Activated CD4-positive, alpha-beta T cell treated with anti-CD3 and anti-CD28 coated beads, Interleukin-2, amount 50 U/mL, for 16 hours (primary cell): Measurements from ENCODE around the gene FUNDC1.
A peak's percentile ranks its signal among the peaks of the same experiment; 100 is the strongest.
"Not testable (repeated sequence)": the region's sequence is repeated elsewhere in the genome, so short reads cannot be mapped to it uniquely, and the experiment has no call there.

Experiments
- DNase-seq: peaks from one replicate; pipeline ENCODE4 v3.0.0-alpha.2; 2020

Gene FUNDC1, protein sequence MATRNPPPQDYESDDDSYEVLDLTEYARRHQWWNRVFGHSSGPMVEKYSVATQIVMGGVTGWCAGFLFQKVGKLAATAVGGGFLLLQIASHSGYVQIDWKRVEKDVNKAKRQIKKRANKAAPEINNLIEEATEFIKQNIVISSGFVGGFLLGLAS

GRCh38 chrX:44542567-44543325 lies at the start of gene FUNDC1:
Gene FUNDC1, minus strand, starts transcription at chrX:44542859. Its CDS starts 27 bp downstream, at chrX:44542832.
- DNase-seq, result peak; percentile 95

GRCh38 chrX:44585866-44586265 lies 43.2 kb upstream of the FUNDC1 start:
- DNase-seq, result no peak

GRCh38 chrX:44580466-44580865 lies 37.8 kb upstream of the FUNDC1 start:
- DNase-seq, result no peak

- DNase-seq, result no peak
Measured at GRCh38 chrX:44572340-44572938, 29.8 kb upstream of the FUNDC1 start.

GRCh38 chrX:44570522-44570921 lies 27.9 kb upstream of the FUNDC1 start:
- no peak for DNase-seq

DNA sequence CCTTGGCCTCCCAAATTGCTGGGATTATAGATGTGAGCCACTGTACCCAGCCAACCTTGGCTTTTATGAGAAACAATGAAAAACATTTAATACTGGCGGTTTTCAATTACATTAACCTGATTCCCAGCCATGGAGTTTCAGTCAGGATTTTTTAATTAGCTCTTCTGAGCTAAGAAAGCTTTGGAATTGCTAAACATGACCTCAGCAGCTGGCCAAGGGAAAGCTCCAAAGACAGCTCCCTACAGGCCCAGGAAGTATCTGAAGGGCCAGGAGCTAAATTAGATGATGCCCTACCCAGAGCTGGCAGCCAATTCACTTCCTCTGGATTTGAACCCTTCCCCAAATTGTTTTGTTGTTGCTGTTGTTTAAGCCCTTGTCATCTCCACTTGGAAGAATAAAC lies 26.5 kb upstream of the FUNDC1 start:
- DNase-seq, result no peak

- DNase-seq, result no peak
Measured at GRCh38 chrX:44568196-44568595, 25.5 kb upstream of the FUNDC1 start.

GRCh38 chrX:44561896-44562295 lies 19.2 kb upstream of the FUNDC1 start:
- DNase-seq, result not testable (repeated sequence)

GRCh38 chrX:44550563-44550962 lies 7.9 kb upstream of the FUNDC1 start:
- no peak for DNase-seq

- DNase-seq, result not testable (repeated sequence)
Measured at GRCh38 chrX:44545454-44545853, 2.8 kb upstream of the FUNDC1 start.

GRCh38 chrX:44544036-44544435 lies 1.4 kb upstream of the FUNDC1 start:
- no peak for DNase-seq

DNA sequence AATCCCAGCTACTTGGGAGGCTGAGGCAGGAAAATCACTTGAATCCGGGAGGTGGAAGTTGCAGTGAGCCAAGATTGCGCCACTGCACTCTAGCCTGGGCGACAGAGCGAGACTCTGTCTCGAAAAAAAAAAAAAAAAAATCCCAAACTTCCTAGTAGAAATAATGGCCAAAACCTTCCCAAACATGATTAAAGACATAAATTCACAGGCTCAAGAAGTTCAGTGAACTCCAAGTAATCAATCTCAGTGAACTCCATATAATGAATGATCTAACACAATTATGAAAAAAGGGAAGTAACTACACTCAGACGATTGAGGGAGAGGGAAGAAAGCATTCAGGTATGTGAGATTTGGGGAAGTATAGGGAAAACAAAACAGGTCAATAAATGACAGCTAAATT lies 6.5 kb downstream of the FUNDC1 start:
- DNase-seq, result no peak

DNA sequence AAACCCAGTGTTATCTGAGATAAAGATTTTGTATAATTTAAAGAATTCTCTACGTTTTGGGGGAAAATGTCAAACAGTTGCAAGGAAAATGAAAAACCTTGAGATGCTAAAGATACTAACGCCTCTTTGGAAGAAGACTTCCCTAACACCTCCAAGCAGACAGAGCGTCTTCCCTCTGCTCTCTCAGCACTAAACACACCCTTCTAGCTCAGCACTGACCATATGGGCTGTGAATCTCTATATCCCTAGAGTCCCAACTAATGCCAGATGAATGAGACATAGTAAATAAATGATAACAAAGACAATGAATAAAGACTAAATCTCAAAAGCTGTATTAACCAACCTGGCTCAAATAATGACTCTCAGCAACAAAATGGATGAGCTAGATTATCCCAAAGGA lies 13.3 kb downstream of the FUNDC1 start:
- DNase-seq, result no peak

DNA sequence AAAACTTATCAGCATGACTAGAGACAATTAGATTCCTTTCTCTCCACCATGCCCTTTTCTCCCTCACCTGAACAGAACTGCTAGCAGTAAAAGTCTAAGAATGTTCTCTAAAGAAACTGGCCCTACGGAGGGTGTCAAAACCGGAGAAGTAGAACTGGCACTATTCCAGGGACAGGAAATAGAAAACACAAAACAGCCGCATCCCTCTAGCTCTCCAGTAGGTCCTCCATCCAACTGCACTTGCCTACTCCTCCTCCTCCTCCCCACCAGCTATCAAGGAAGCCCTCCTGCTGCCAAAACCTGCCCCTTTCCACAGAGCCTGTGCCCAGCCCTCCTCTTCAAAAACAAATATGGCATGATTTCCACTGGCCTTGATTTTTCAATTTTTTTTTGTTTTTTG lies 28.4 kb downstream of the FUNDC1 start:
- DNase-seq, result no peak

- DNase-seq, result peak; percentile 39
Measured at GRCh38 chrX:44507292-44507691, 35.4 kb downstream of the FUNDC1 start.

DNA sequence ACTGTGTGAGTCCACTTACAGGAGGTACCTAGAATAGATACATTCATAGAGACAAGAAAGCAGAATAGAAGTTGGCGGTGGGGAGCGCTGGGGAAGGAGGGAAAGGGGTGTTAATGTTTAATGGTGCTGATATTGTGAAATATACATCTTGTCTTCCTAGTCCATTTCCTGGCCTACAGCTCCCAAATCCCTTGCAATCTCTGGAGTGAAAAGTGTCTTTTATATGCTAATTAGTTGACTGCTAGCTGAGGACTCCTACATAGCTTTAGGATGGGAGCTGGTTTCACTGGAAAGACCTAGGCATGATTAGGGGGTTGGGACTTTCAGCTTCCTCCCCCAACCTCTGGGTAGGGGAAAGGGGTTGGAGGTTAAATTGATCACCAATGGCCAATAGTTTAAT lies 36.0 kb downstream of the FUNDC1 start:
- no peak for DNase-seq

DNA sequence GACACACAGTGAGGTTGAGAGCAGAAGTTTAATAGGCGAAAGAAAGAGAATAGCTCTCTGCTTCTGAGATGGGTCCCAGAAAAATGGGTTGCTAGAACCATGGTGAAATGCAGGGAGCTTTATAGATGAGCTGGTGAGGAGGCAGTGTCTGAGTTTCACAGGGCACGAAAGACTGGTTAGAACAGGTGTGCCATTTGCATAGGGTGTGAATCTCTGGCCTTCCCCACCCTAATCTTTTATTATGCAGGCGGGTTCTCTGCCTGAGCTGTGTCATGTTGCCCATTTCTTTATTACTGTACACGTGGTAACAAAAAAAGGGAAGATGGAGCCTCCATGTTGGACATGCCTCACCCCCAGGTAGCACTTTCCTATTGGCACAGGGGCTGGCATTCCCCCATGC lies 39.1 kb downstream of the FUNDC1 start:
- no peak for DNase-seq

DNA sequence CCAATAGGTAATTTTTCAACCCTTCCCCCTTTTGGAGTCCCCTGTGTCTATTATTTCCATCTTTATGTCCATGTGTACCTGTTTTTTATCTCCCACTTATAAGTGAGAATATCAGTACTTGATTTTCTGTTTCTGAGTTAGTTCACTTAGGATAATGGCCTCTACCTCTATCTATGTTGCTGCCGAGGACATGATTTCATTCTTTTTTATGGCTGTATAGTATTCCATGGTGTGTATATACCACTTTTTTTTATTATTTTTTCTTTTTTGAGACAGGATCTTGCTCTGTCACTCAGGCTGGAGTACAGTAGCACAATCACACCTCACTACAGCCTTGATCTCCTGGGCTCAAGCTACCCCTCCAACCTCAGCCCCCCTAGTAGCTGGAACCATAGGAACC lies 47.6 kb downstream of the FUNDC1 start:
- DNase-seq, result no peak

DNA sequence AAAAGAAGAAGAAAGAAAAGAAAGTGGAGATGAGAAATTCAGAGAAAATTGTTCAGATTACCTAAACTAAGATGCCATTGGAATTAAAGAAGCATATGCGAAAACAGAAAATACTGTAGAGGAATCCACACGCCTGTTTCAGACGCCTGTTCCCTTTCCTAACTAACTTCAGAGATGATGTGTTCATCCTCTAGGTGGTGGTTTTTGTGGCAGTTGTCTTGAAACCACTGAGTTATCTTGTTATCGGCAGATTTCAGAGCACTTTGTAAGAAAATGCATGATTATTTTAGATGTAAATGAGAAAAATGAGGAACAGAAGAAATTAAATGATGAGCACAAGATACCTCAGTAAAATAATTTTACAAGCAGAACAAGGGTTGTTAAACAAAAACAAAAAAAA lies 48.3 kb downstream of the FUNDC1 start:
- DNase-seq, result peak; percentile 20

DNA sequence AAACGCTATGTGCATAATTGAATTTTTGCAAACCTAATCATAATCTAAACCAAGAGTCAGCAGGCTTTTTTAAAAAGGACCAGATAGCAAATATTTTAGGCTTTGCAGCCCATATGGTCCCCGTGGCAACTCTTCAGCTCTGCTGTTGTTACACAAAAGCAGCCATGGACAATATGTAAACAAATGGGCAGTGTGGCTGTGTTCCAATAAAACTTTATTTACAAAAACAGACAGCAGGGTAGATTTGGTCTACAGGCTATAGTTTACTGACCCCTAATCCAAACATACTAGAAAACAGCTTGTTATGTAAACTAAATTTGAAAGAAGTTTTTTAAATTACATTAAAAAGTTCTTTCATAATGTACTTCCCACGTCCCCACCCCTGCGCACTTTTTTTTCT lies 53.1 kb downstream of the FUNDC1 start:
- DNase-seq, result no peak

GRCh38 chrX:44484607-44485146 lies 58.0 kb downstream of the FUNDC1 start:
- no peak for DNase-seq

DNA sequence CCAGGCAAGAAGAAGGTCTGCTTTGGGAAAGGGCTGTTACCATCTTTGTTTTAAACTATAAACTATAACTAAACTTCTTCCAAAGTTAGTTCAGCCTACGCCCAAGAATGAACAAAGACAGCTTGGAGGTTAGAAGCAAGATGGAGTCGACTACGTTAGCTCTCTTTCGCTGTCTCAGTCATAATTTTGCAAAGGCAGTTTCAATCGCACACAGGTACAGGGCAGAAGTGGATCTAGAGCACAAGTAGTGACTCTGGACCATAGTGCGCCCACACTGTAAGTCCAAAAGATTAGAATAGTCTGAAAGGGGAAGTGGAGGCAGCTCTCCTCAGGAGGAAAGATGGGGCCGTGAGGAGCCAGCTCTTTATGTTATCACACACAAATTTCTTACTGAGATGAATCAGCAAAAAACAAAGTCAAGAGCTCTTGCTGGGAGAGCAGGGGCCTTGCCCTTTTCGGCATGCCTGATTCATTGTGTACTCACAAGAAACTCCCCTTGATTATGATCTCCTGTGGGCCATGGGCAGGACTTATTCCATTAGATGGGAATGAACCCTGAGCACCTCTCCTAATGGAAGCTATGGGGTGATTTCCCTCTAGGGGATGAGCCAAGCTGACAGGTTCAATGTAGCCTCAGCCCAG lies 58.6 kb downstream of the FUNDC1 start:
- no peak for DNase-seq

DNA sequence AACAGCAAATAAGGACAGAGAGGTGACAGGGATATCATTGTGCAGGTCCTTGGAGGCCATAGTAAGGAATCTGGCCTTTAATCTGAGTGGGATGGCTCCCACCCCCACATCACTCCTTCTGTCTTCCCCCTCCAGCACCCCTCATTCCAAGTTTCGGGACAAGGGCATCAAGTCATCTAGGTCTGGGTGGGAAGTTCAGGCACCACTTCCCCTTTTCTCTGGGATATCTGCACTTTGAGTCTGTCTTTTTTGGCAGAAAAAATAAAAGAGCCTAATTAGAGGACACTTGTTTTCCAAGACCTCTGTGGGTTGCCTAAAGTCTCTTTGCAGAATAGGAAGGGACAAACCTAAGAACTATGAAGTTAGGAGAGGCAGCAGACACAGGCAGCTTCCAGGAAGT lies 60.1 kb downstream of the FUNDC1 start:
- no peak for DNase-seq

DNA sequence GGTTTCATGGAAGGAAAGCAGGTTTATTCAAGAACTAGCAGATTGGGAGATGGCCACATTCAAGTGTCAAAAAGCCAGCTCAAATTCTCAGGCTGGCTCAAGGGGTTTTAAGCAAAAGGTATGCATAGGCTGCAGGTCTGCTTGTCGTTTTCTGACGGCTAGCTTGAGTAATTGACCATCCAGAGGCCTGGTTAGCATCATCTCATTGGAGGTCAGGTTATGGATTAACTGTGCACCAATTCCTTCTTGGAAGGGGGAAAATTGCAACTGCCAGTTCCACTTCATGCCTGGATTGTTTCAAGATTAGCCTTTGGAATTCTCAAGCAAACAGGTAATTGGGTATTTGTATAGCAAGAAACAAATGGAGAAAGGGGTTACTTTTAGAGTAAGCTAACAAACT lies 62.1 kb downstream of the FUNDC1 start:
- no peak for DNase-seq
